ENCODE measurements around the gene METRNL. TPM values are rescaled to one million over a fixed set of nuclear protein-coding genes. Genes with fewer than 3 reads are reported as not detected.
A peak's percentile ranks its signal among the peaks of the same experiment; 100 is the strongest.

The METRNL gene
- total RNA-seq, 1 donor from 2014 or later, result 50.8 TPM

- TF ChIP-seq CTCF (IDR thresholded peaks at IDR 0.05; ENCODE audit: insufficient read depth, low read length, severe bottlenecking), result no peak
- FAIRE-seq (no peak), DNase-seq (ENCODE audit: low read depth) (no peak)
- Histone ChIP-seq H3K4me3 (ENCODE audit: low read depth, low read length) (no peak overlapping the region), H3K27me3 (ENCODE audit: control insufficient read depth, insufficient read depth, low read length) (peaks cover 18% of the 10 kb centered on the region), H3K36me3 (ENCODE audit: control insufficient read depth, insufficient read depth, low read length) (peaks cover 4% of the 10 kb centered on the region)
These were observed 19.1 kb downstream of the METRNL start for GRCh38 chr17:83098241-83099085.

- peaks cover 3% of the 10 kb centered on the region for H3K36me3 ChIP-seq (ENCODE audit: control insufficient read depth, insufficient read depth, low read length)
- H3K27me3 ChIP-seq (ENCODE audit: control insufficient read depth, insufficient read depth, low read length), result peaks cover 18% of the 10 kb centered on the region
- no peak overlapping the region for H3K4me3 ChIP-seq (ENCODE audit: low read depth, low read length)
- DNase-seq (ENCODE audit: low read depth), result no peak
- TF ChIP-seq CTCF (IDR thresholded peaks at IDR 0.05; ENCODE audit: insufficient read depth, low read length, severe bottlenecking), result no peak
- no peak for FAIRE-seq
These were observed 19.7 kb downstream of the METRNL start for GRCh38 chr17:83099086-83099555.

GRCh38 chr17:83099570-83100181 is 20.3 kb downstream of the METRNL start:
- FAIRE-seq (no peak), DNase-seq (ENCODE audit: low read depth) (no peak)
- H3K4me3 ChIP-seq (ENCODE audit: low read depth, low read length), result no peak overlapping the region
- H3K36me3 ChIP-seq (ENCODE audit: control insufficient read depth, insufficient read depth, low read length), result peaks cover 1% of the 10 kb centered on the region
- TF ChIP-seq CTCF (IDR thresholded peaks at IDR 0.05; ENCODE audit: insufficient read depth, low read length, severe bottlenecking), result no peak
- peaks cover 20% of the 10 kb centered on the region for H3K27me3 ChIP-seq (ENCODE audit: control insufficient read depth, insufficient read depth, low read length)

- Histone ChIP-seq H3K36me3 (ENCODE audit: control insufficient read depth, insufficient read depth, low read length) (peaks cover 1% of the 10 kb centered on the region), H3K27me3 (ENCODE audit: control insufficient read depth, insufficient read depth, low read length) (peaks cover 22% of the 10 kb centered on the region), H3K4me3 (ENCODE audit: low read depth, low read length) (no peak overlapping the region)
- FAIRE-seq, result no peak
- no peak for DNase-seq (ENCODE audit: low read depth)
- no peak for TF ChIP-seq CTCF (IDR thresholded peaks at IDR 0.05; ENCODE audit: insufficient read depth, low read length, severe bottlenecking)
These were observed 20.9 kb downstream of the METRNL start for GRCh38 chr17:83100220-83100852.

- Histone ChIP-seq H3K4me3 (ENCODE audit: low read depth, low read length) (no peak overlapping the region), H3K27me3 (ENCODE audit: control insufficient read depth, insufficient read depth, low read length) (peaks cover 23% of the 10 kb centered on the region), H3K36me3 (ENCODE audit: control insufficient read depth, insufficient read depth, low read length) (peaks cover 1% of the 10 kb centered on the region)
- no peak for TF ChIP-seq CTCF (IDR thresholded peaks at IDR 0.05; ENCODE audit: insufficient read depth, low read length, severe bottlenecking)
- FAIRE-seq (peak; percentile 28), DNase-seq (ENCODE audit: low read depth) (no peak)
These were observed 21.5 kb downstream of the METRNL start for GRCh38 chr17:83100853-83101391.
